ENCODE measurements around the gene CFAP299.
A peak's percentile ranks its signal among the peaks of the same experiment; 100 is the strongest.

CFAP299 gene

DNA sequence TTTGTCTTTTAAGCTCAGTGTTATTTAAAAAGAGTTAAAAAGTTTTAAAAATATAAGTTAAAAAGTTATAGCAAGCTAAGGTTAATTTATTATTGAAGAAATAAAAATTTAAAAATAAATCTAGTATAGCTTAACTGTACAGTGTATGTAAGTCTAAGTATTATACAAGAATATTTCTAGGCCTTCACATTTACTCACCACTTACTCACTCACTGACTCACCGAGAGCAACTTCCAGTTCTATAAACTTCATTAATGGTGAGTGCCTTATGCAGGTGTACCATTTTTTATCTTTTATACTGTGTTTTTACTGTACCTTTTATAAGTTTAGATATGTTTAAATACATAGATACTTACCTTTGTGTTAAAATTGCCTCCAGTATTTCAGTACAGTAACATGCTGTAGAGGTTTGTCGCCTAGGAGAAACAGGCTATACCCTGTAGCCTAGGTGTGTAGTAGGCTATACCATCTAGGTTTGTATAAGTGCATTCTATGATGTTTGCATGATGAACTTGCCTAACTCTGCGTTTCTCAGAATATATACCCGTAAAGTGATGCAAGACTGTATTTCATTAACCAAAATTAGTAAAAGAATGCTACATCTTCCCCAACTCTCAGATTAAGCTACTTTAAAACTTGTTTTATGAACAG is 202.9 kb downstream of the CFAP299 start:
- no peaks in the 10 kb centered on the region for H3K79me2 ChIP-seq (ENCODE audit: insufficient read depth, low read length)
- no peaks in the 10 kb centered on the region for H3K27me3 ChIP-seq (ENCODE audit: low read length)
- H3K9ac ChIP-seq (ENCODE audit: low read length) = no peak overlapping the region
- H3K9me2 ChIP-seq (replicated peaks; ENCODE audit: insufficient read depth, low read length) = no peaks in the 10 kb centered on the region
- no peak overlapping the region for H3K4me2 ChIP-seq (ENCODE audit: low read depth, low read length, poor library complexity, severe bottlenecking)
- TF ChIP-seq, protein P1, sequence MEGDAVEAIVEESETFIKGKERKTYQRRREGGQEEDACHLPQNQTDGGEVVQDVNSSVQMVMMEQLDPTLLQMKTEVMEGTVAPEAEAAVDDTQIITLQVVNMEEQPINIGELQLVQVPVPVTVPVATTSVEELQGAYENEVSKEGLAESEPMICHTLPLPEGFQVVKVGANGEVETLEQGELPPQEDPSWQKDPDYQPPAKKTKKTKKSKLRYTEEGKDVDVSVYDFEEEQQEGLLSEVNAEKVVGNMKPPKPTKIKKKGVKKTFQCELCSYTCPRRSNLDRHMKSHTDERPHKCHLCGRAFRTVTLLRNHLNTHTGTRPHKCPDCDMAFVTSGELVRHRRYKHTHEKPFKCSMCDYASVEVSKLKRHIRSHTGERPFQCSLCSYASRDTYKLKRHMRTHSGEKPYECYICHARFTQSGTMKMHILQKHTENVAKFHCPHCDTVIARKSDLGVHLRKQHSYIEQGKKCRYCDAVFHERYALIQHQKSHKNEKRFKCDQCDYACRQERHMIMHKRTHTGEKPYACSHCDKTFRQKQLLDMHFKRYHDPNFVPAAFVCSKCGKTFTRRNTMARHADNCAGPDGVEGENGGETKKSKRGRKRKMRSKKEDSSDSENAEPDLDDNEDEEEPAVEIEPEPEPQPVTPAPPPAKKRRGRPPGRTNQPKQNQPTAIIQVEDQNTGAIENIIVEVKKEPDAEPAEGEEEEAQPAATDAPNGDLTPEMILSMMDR (IDR thresholded peaks at IDR 0.05; ENCODE audit: insufficient read depth, low read length, poor library complexity, severe bottlenecking) = no peak
- TF ChIP-seq EZH2phosphoT487 (conservative IDR thresholded peaks at IDR 0.05; ENCODE audit: low read length) = no peak
- H3K36me3 ChIP-seq (ENCODE audit: low read length) = no peaks in the 10 kb centered on the region
- H4K20me1 ChIP-seq (ENCODE audit: low read depth, low read length) = no peaks in the 10 kb centered on the region
- H3F3A ChIP-seq (ENCODE audit: insufficient read depth) = no peaks in the 10 kb centered on the region
- H3K4me3 ChIP-seq (ENCODE audit: insufficient read depth, low read length, poor library complexity, severe bottlenecking) = no peak overlapping the region
- H3K9me3 ChIP-seq (ENCODE audit: insufficient read depth, low read length) = no peaks in the 10 kb centered on the region
- no peak overlapping the region for H3K27ac ChIP-seq (ENCODE audit: low read depth, low read length)
- H2AFZ ChIP-seq (ENCODE audit: low read depth, low read length, severe bottlenecking) = no peak overlapping the region

DNA sequence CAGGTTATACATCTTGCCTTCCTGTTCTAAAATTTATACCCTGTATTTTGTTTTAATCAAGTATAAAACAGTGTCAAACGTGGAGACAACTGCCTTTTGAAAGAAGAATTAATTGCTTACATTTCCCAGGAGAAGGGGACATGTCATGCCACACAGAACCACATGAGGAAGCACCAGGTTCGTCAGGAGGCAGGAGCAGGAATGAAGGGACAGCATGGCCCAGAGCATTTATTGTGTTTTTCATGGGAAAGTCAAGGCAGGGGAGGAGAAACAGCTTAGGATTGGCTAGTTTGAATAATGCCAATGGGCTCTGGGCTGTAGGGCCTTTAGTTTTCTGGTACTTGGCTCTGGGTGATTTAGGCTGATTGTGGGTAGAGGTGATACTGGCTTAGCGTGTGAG is 203.7 kb downstream of the CFAP299 start:
- Histone ChIP-seq H3K4me2 (ENCODE audit: low read depth, low read length, poor library complexity, severe bottlenecking) (no peak overlapping the region), H3K9me2 (replicated peaks; ENCODE audit: insufficient read depth, low read length) (no peaks in the 10 kb centered on the region), H3K4me3 (ENCODE audit: insufficient read depth, low read length, poor library complexity, severe bottlenecking) (no peak overlapping the region), H3K27me3 (ENCODE audit: low read length) (no peaks in the 10 kb centered on the region), H3K9ac (ENCODE audit: low read length) (no peak overlapping the region), H3K9me3 (ENCODE audit: insufficient read depth, low read length) (no peaks in the 10 kb centered on the region), H2AFZ (ENCODE audit: low read depth, low read length, severe bottlenecking) (no peak overlapping the region), H3K79me2 (ENCODE audit: insufficient read depth, low read length) (no peaks in the 10 kb centered on the region), H4K20me1 (ENCODE audit: low read depth, low read length) (no peaks in the 10 kb centered on the region), H3K27ac (ENCODE audit: low read depth, low read length) (no peak overlapping the region), H3K36me3 (ENCODE audit: low read length) (no peaks in the 10 kb centered on the region), H3F3A (ENCODE audit: insufficient read depth) (no peaks in the 10 kb centered on the region)
- TF ChIP-seq EZH2phosphoT487 (conservative IDR thresholded peaks at IDR 0.05; ENCODE audit: low read length) = no peak
- TF ChIP-seq, protein P1 (IDR thresholded peaks at IDR 0.05; ENCODE audit: insufficient read depth, low read length, poor library complexity, severe bottlenecking) = no peak

DNA sequence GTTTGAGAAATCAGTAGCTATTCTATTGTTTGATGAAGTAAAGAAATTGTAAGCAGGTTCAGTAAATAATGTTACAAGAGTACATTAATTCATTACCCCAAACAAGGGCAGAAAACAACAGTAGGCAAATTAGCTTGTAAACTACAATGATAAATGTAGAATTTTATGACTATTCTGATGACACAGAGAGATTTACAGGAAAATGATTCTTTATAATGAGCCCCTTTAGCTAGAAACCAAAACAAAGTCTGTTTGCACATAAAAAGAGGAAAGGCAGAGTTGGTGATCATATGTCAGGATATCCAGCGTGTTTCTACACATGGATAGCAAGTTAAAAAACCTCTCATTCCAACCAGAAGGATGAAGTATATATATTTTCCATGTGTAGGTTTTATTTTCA is 204.8 kb downstream of the CFAP299 start:
- H3K9ac ChIP-seq (ENCODE audit: low read length) = no peak overlapping the region
- no peaks in the 10 kb centered on the region for H3K79me2 ChIP-seq (ENCODE audit: insufficient read depth, low read length)
- no peak overlapping the region for H2AFZ ChIP-seq (ENCODE audit: low read depth, low read length, severe bottlenecking)
- H3K9me3 ChIP-seq (ENCODE audit: insufficient read depth, low read length) = no peaks in the 10 kb centered on the region
- no peaks in the 10 kb centered on the region for H3K9me2 ChIP-seq (replicated peaks; ENCODE audit: insufficient read depth, low read length)
- H3K27me3 ChIP-seq (ENCODE audit: low read length) = no peaks in the 10 kb centered on the region
- no peaks in the 10 kb centered on the region for H3F3A ChIP-seq (ENCODE audit: insufficient read depth)
- no peaks in the 10 kb centered on the region for H4K20me1 ChIP-seq (ENCODE audit: low read depth, low read length)
- no peaks in the 10 kb centered on the region for H3K36me3 ChIP-seq (ENCODE audit: low read length)
- no peak for TF ChIP-seq EZH2phosphoT487 (conservative IDR thresholded peaks at IDR 0.05; ENCODE audit: low read length)
- TF ChIP-seq, protein P1 (IDR thresholded peaks at IDR 0.05; ENCODE audit: insufficient read depth, low read length, poor library complexity, severe bottlenecking) = no peak
- H3K4me3 ChIP-seq (ENCODE audit: insufficient read depth, low read length, poor library complexity, severe bottlenecking) = no peak overlapping the region
- H3K4me2 ChIP-seq (ENCODE audit: low read depth, low read length, poor library complexity, severe bottlenecking) = peak overlapping the region; percentile 29
- no peak overlapping the region for H3K27ac ChIP-seq (ENCODE audit: low read depth, low read length)
